ENCODE results near the gene WNT10A.

WNT10A gene

DNA sequence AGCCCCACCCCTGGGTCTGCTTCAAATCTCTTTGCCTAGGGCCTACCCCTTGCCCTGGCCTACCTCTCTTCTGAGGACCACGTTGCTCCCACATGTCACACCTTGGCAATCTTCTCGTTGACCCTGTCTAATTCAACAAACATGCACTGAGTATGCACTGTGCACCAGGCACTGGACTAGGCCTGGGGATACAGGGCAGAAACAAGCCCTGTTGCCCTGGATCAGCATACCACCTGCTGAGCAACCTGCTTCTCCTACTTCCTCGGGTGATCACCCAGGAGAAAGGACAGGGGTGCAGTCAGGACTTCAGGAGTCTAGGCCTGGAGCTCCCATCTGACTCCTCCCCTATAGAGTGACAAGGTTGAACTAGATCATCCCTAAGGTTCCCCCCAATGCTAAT is 9.7 kb downstream of the WNT10A start:
- TF ChIP-seq, protein P1, sequence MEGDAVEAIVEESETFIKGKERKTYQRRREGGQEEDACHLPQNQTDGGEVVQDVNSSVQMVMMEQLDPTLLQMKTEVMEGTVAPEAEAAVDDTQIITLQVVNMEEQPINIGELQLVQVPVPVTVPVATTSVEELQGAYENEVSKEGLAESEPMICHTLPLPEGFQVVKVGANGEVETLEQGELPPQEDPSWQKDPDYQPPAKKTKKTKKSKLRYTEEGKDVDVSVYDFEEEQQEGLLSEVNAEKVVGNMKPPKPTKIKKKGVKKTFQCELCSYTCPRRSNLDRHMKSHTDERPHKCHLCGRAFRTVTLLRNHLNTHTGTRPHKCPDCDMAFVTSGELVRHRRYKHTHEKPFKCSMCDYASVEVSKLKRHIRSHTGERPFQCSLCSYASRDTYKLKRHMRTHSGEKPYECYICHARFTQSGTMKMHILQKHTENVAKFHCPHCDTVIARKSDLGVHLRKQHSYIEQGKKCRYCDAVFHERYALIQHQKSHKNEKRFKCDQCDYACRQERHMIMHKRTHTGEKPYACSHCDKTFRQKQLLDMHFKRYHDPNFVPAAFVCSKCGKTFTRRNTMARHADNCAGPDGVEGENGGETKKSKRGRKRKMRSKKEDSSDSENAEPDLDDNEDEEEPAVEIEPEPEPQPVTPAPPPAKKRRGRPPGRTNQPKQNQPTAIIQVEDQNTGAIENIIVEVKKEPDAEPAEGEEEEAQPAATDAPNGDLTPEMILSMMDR (IDR thresholded peaks at IDR 0.05; ENCODE audit: low read depth, low read length) = no peak
- no peak for DNase-seq (ENCODE audit: extremely low read depth, low read depth)

GRCh38 chr2:218891275-218892135 is 10.9 kb downstream of the WNT10A start:
- TF ChIP-seq, protein P1 (IDR thresholded peaks at IDR 0.05; ENCODE audit: low read depth, low read length) = no peak
- no peak for DNase-seq (ENCODE audit: extremely low read depth, low read depth)

DNA sequence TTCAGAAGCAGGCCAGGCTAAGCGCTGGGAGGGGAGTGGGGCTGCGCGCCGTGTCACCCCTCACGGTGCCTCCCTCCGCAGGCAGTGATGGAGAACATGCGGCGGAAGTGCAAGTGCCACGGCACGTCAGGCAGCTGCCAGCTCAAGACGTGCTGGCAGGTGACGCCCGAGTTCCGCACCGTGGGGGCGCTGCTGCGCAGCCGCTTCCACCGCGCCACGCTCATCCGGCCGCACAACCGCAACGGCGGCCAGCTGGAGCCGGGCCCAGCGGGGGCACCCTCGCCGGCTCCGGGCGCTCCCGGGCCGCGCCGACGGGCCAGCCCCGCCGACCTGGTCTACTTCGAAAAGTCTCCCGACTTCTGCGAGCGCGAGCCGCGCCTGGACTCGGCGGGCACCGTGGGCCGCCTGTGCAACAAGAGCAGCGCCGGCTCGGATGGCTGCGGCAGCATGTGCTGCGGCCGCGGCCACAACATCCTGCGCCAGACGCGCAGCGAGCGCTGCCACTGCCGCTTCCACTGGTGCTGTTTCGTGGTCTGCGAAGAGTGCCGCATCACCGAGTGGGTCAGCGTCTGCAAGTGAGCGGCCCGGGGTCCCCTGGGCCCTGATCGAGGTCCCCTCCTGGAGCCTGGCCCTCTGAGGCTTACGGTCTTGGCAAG is 12.2 kb downstream of the WNT10A start:
- TF ChIP-seq, protein P1 (IDR thresholded peaks at IDR 0.05; ENCODE audit: low read depth, low read length) = peak; percentile 29
- no peak for DNase-seq (ENCODE audit: extremely low read depth, low read depth)

GRCh38 chr2:218893349-218894150 is 12.9 kb downstream of the WNT10A start:
- DNase-seq (ENCODE audit: extremely low read depth, low read depth) = no peak
- TF ChIP-seq, protein P1 (IDR thresholded peaks at IDR 0.05; ENCODE audit: low read depth, low read length) = no peak

GRCh38 chr2:218894151-218894879 is 13.7 kb downstream of the WNT10A start:
- TF ChIP-seq, protein P1 (IDR thresholded peaks at IDR 0.05; ENCODE audit: low read depth, low read length) = no peak
- no peak for DNase-seq (ENCODE audit: extremely low read depth, low read depth)

DNA sequence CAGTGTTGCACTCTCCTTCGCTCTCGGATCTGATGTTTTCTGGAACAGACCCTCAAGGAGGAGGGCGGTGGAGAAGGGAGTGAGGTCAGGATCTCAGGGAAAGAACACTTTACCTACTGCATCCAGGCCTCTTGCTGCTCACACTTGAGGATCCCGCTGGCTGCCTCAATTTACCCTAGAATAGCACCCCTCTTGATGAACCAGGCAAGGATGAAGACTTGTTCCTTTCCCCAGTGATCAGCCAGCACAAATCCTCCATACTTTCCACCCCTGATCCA is 14.2 kb downstream of the WNT10A start:
- TF ChIP-seq, protein P1 (IDR thresholded peaks at IDR 0.05; ENCODE audit: low read depth, low read length) = no peak

More for the DNA sequence above, 14.2 kb downstream of the WNT10A start:
- no peak for DNase-seq (ENCODE audit: extremely low read depth, low read depth)

Data from AG09319 (cell line).